GM12801 (cell line): ENCODE data around the gene NPNT.

Source experiments
- CTCF ChIP-seq: IDR thresholded peaks from one replicate; pipeline ENCODE4 v1.5.1; 2011; ENCODE audit warnings: control low read depth; ENCODE audit not compliant: insufficient read length; ENCODE audit errors: extremely low read depth

The NPNT gene

GRCh38 chr4:105902550-105903262 lies 7.4 kb downstream of the NPNT start:
- TF ChIP-seq CTCF = no peak

GRCh38 chr4:105909787-105910281 lies 14.6 kb downstream of the NPNT start:
- TF ChIP-seq CTCF = no peak

- no peak for TF ChIP-seq CTCF
These were observed 16.2 kb downstream of the NPNT start for GRCh38 chr4:105911426-105911825.

GRCh38 chr4:105912633-105913032 lies 17.4 kb downstream of the NPNT start:
- TF ChIP-seq CTCF = no peak

- TF ChIP-seq CTCF = no peak
These were observed 22.0 kb downstream of the NPNT start for GRCh38 chr4:105917171-105917685.

GRCh38 chr4:105921301-105921700 lies 26.0 kb downstream of the NPNT start:
- TF ChIP-seq CTCF = no peak

- TF ChIP-seq CTCF = no peak
These were observed 28.4 kb downstream of the NPNT start for GRCh38 chr4:105923497-105924238.
